HEK293 (cell line): ENCODE measurements around the gene NLRP1.

Source experiments
- CTCF ChIA-PET: fragments of 350-600 bp; formaldehyde crosslinking; extraction: SDS; loops from one replicate; lab custom pipeline; 2021; ENCODE audit warnings: antibody characterized with exemption; lab: Yijun Ruan, JAX
- POLR2A ChIA-PET: fragments of 300-600 bp; formaldehyde crosslinking; extraction: SDS; loops from one replicate; lab custom pipeline; 2020; ENCODE audit warnings: antibody characterized with exemption, inconsistent platforms; lab: Yijun Ruan, JAX
- H3K27ac ChIP-seq: fragments of 200-500 bp; sonication (Bioruptor generic); 2 replicates; pipeline ENCODE4 v1.5.1; 2014; ENCODE audit warnings: low read depth, low read length, control low read depth, inconsistent platforms; ENCODE audit errors: extremely low read depth
- H3K36me3 ChIP-seq, 2 experiments: fragments of 200-500 bp in 1 of 2; sonication (Bioruptor generic) in 1 of 2; 1 replicate in 1 of 2; 2 replicates in 1 of 2; pipeline ENCODE4 v1.5.1; 2014 to 2017; ENCODE audit warnings: inconsistent platforms in 2 of 2, low read length in 2 of 2; ENCODE audit not compliant: control insufficient read depth in 2 of 2, insufficient read depth in 1 of 2
- H3K4me1 ChIP-seq: fragments of 200-500 bp; sonication (Bioruptor generic); 2 replicates; pipeline ENCODE4 v1.5.1; 2014; ENCODE audit warnings: mild to moderate bottlenecking, low read length, inconsistent platforms; ENCODE audit not compliant: control insufficient read depth, insufficient read depth
- H3K4me3 ChIP-seq: 2 replicates; pipeline ENCODE4 v1.5.1; 2011; ENCODE audit warnings: low read depth, mild to moderate bottlenecking, control low read depth, low read length, moderate library complexity
- H3K9me3 ChIP-seq: fragments of 200-500 bp; sonication (Bioruptor generic); 2 replicates; pipeline ENCODE4 v1.5.1; 2014; ENCODE audit warnings: low read depth, low read length, inconsistent platforms; ENCODE audit not compliant: control insufficient read depth, insufficient read depth
- KLF17 ChIP-seq: fragments of 450-650 bp; formaldehyde crosslinking; IDR thresholded peaks from 2 replicates; pipeline ENCODE4 v1.5.1; 2016; ENCODE audit warnings: missing biosample characterization, missing genetic modification characterization
- YY1 ChIP-seq: fragments of 450-650 bp; formaldehyde crosslinking; IDR thresholded peaks from 2 replicates; pipeline ENCODE4 v1.5.1; 2018; ENCODE audit warnings: missing biosample characterization, missing genetic modification characterization
- ZBTB1 ChIP-seq: fragments of 450-650 bp; formaldehyde crosslinking; IDR thresholded peaks from 2 replicates; pipeline ENCODE4 v1.5.1; 2016; ENCODE audit warnings: missing biosample characterization, missing genetic modification characterization
- ZBTB49 ChIP-seq: fragments of 450-650 bp; formaldehyde crosslinking; IDR thresholded peaks from 2 replicates; pipeline ENCODE4 v1.5.1; 2016; ENCODE audit warnings: missing biosample characterization, missing genetic modification characterization, low read depth
- ZNF19 ChIP-seq: fragments of 450-650 bp; formaldehyde crosslinking; IDR thresholded peaks from 2 replicates; pipeline ENCODE4; 2016; ENCODE audit warnings: missing biosample characterization, missing genetic modification characterization, low read depth
- ZNF211 ChIP-seq: fragments of 450-650 bp; formaldehyde crosslinking; IDR thresholded peaks from 2 replicates; pipeline ENCODE4 v1.5.1; 2016; ENCODE audit warnings: low read depth, missing biosample characterization, missing genetic modification characterization
- ZNF24 ChIP-seq: fragments of 450-650 bp; formaldehyde crosslinking; IDR thresholded peaks from 2 replicates; pipeline ENCODE4 v1.5.1; 2016; ENCODE audit warnings: missing biosample characterization, missing genetic modification characterization
- ZNF248 ChIP-seq: fragments of 450-650 bp; formaldehyde crosslinking; IDR thresholded peaks from 2 replicates; pipeline ENCODE4 v1.5.1; 2017; ENCODE audit warnings: missing biosample characterization, missing genetic modification characterization
- ZNF561 ChIP-seq: fragments of 450-650 bp; IDR thresholded peaks from 2 replicates; pipeline ENCODE4 v1.5.1; 2018; ENCODE audit warnings: missing biosample characterization, missing genetic modification characterization, borderline replicate concordance
- ZNF677 ChIP-seq: fragments of 450-650 bp; IDR thresholded peaks from 2 replicates; pipeline ENCODE4 v1.5.0; 2018; ENCODE audit warnings: missing biosample characterization, mild to moderate bottlenecking, missing genetic modification characterization, moderate library complexity
- ZNF76 ChIP-seq: fragments of 450-650 bp; formaldehyde crosslinking; IDR thresholded peaks from 2 replicates; pipeline ENCODE4; 2016; ENCODE audit warnings: low read depth, missing biosample characterization, missing genetic modification characterization, borderline replicate concordance
- ZSCAN30 ChIP-seq: fragments of 450-650 bp; IDR thresholded peaks from 2 replicates; pipeline ENCODE4 v1.5.1; 2018; ENCODE audit warnings: missing biosample characterization, mild to moderate bottlenecking, missing genetic modification characterization, moderate library complexity
- TF ChIP-seq, protein P1 (sequence below): fragments of 450-650 bp; formaldehyde crosslinking; IDR thresholded peaks from 2 replicates; pipeline ENCODE4 v1.5.1; 2016; ENCODE audit warnings: missing biosample characterization, missing genetic modification characterization
- TF ChIP-seq, protein P2 (sequence below): fragments of 450-650 bp; formaldehyde crosslinking; IDR thresholded peaks from 2 replicates; pipeline ENCODE4 v1.5.1; 2016; ENCODE audit warnings: missing biosample characterization, missing genetic modification characterization

The NLRP1 gene

GRCh38 chr17:5536866-5537650 lies 47.3 kb downstream of the NLRP1 start:
- ChIA-PET POLR2A (interaction anchor here (0.8 kb wide), 1 partner anchor 117 kb away, joined by 3 read pairs; the partner anchor contains the start of genes NUP88 and RPAIN), CTCF (interaction anchor here (0.6 to 0.8 kb wide), 3 partner anchors 19 to 50 kb away, joined by 3 to 4 read pairs (median 3); no protein-coding TSS in a partner anchor)
- TF ChIP-seq ZNF19 (tag by site-specific recombination) (no peak), ZNF24 (tag by site-specific recombination) (no peak), ZNF211 (no peak), YY1 (tag by site-specific recombination) (no peak), ZSCAN30 (tag by site-specific recombination) (no peak), ZNF248 (tag by site-specific recombination) (no peak), ZNF561 (tag by site-specific recombination) (no peak), ZNF76 (tag by site-specific recombination) (no peak), ZBTB1 (tag by site-specific recombination) (no peak), KLF17 (no peak)
- TF ChIP-seq, protein P1, sequence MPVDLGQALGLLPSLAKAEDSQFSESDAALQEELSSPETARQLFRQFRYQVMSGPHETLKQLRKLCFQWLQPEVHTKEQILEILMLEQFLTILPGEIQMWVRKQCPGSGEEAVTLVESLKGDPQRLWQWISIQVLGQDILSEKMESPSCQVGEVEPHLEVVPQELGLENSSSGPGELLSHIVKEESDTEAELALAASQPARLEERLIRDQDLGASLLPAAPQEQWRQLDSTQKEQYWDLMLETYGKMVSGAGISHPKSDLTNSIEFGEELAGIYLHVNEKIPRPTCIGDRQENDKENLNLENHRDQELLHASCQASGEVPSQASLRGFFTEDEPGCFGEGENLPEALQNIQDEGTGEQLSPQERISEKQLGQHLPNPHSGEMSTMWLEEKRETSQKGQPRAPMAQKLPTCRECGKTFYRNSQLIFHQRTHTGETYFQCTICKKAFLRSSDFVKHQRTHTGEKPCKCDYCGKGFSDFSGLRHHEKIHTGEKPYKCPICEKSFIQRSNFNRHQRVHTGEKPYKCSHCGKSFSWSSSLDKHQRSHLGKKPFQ (tag by site-specific recombination), result no peak

GRCh38 chr17:5535436-5535835 lies 48.9 kb downstream of the NLRP1 start:
- Histone ChIP-seq H3K27ac (no peak overlapping the region), H3K4me3 (no peak overlapping the region), H3K4me1 (no peaks in the 10 kb centered on the region), H3K9me3 (no peaks in the 10 kb centered on the region), H3K36me3 (no peaks in the 10 kb centered on the region)
- ChIA-PET CTCF (no interaction called here), POLR2A (interaction anchor here (1.2 kb wide), 1 partner anchor 8 kb away, joined by 3 read pairs; no protein-coding TSS in a partner anchor)
- TF ChIP-seq, protein P2, sequence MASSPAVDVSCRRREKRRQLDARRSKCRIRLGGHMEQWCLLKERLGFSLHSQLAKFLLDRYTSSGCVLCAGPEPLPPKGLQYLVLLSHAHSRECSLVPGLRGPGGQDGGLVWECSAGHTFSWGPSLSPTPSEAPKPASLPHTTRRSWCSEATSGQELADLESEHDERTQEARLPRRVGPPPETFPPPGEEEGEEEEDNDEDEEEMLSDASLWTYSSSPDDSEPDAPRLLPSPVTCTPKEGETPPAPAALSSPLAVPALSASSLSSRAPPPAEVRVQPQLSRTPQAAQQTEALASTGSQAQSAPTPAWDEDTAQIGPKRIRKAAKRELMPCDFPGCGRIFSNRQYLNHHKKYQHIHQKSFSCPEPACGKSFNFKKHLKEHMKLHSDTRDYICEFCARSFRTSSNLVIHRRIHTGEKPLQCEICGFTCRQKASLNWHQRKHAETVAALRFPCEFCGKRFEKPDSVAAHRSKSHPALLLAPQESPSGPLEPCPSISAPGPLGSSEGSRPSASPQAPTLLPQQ (tag by site-specific recombination), result no peak
- TF ChIP-seq ZBTB49 (no peak), ZNF677 (tag by site-specific recombination) (no peak)

More at GRCh38 chr17:5536866-5537650, 47.3 kb downstream of the NLRP1 start:
- no peak overlapping the region for H3K27ac ChIP-seq
- H3K4me3 ChIP-seq, result no peak overlapping the region
- H3K4me1 ChIP-seq, result no peaks in the 10 kb centered on the region
- H3K9me3 ChIP-seq, result no peaks in the 10 kb centered on the region
- H3K36me3 ChIP-seq, result no peaks in the 10 kb centered on the region
